Left ventricle myocardium inferior (tissue), 1 donor: Measurements from ENCODE around the gene NSUN3. TPM values are rescaled to one million over a fixed set of nuclear protein-coding genes. Genes with fewer than 3 reads are reported as not detected.

Experiments
- DNase-seq: peaks from one replicate; pipeline ENCODE4 v3.0.0-alpha.2; 2020
- H3K27ac ChIP-seq: fragments of 200-600 bp; replicated peaks from 2 replicates; pipeline ENCODE4 v1.8.0; 2021
- H3K27me3 ChIP-seq: fragments of 200-600 bp; 2 replicates; pipeline ENCODE4 v1.8.0; 2021; ENCODE audit warnings: low read depth
- H3K36me3 ChIP-seq: fragments of 200-600 bp; 2 replicates; pipeline ENCODE4 v1.8.0; 2021
- H3K4me1 ChIP-seq: fragments of 200-600 bp; 2 replicates; pipeline ENCODE4 v1.8.0; 2021
- H3K4me3 ChIP-seq: fragments of 200-600 bp; 2 replicates; pipeline ENCODE4 v1.8.0; 2021; ENCODE audit warnings: mild to moderate bottlenecking, moderate library complexity
- H3K9me3 ChIP-seq: fragments of 200-600 bp; replicated peaks from 2 replicates; pipeline ENCODE4 v1.8.0; 2021
- CTCF ChIP-seq: fragments of 200-600 bp; IDR thresholded peaks from 2 replicates; pipeline ENCODE4 v1.8.0; 2021; ENCODE audit warnings: antibody characterized with exemption, mild to moderate bottlenecking, borderline replicate concordance
- intact Hi-C: fragments of 100-400 bp; cut with micrococcal nuclease; formaldehyde crosslinking; loops from one replicate; pipeline ENCODE4 v1.11.0; 2022
- total RNA-seq: library from RNA; stranded (reverse); fragmentation: NEBNext Ultra II Directional; extraction: Animal tissue kit (Norgen Biotek cat#: 25700); gene quantifications from one replicate; pipeline ENCODE4 v1.2.1, GENCODE V29; 2021
- donor health status: DM: no; HTN: yes; CAD: no; lungs with severe emphysema.

NSUN3 gene
- total RNA-seq, 1 donor from 2014 or later, result 5.9 TPM

GRCh38 chr3:94064243-94064860 is 1.5 kb downstream of the NSUN3 start:
- TF ChIP-seq CTCF, result no peak
- peaks cover 19% of the 10 kb centered on the region for H3K36me3 ChIP-seq
- no peaks in the 10 kb centered on the region for H3K9me3 ChIP-seq
- H3K27ac ChIP-seq, result peak overlapping the region; percentile 94
- no peak for DNase-seq
- no peaks in the 10 kb centered on the region for H3K27me3 ChIP-seq
- peaks cover 44% of the 10 kb centered on the region for H3K4me1 ChIP-seq
- intact Hi-C loops, result loop anchor here (10.0 kb wide), 1 partner anchor 150 kb away; no protein-coding TSS in a partner anchor
- peak overlapping the region; percentile 80 for H3K4me3 ChIP-seq

DNA sequence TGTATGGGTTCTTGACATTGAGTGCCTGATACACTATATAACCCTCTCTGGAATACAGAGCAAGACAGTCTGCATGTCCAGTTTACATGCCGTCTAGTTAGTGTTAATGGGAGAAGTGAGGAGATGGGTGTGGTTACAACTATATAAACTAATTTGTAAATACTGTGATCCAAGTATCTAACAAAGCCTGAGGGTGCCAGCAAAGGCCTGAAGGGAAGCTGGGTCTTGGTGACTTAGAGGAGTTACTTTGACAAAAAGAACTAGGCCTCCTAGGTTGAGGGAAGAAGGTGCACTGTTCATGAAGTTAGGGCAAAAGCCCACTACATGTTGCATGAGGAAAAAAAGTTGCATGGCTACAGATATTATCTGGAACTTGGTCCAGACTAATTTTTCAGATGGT is 2.3 kb downstream of the NSUN3 start:
- Histone ChIP-seq H3K4me3 (no peak overlapping the region), H3K4me1 (peaks cover 44% of the 10 kb centered on the region), H3K9me3 (no peaks in the 10 kb centered on the region), H3K36me3 (peaks cover 12% of the 10 kb centered on the region), H3K27ac (no peak overlapping the region), H3K27me3 (no peaks in the 10 kb centered on the region)
- no peak for TF ChIP-seq CTCF
- DNase-seq, result no peak
- intact Hi-C loops, result loop anchor here (5.0 to 10.0 kb wide), 2 partner anchors 63 to 150 kb away; no protein-coding TSS in a partner anchor

GRCh38 chr3:94065819-94066480 is 3.1 kb downstream of the NSUN3 start:
- TF ChIP-seq CTCF, result no peak
- H3K4me3 ChIP-seq, result no peak overlapping the region
- DNase-seq, result no peak
- H3K36me3 ChIP-seq, result peaks cover 11% of the 10 kb centered on the region
- no peak overlapping the region for H3K27ac ChIP-seq
- intact Hi-C loops, result loop anchor here (5.0 to 10.0 kb wide), 2 partner anchors 64 to 151 kb away; no protein-coding TSS in a partner anchor
- H3K4me1 ChIP-seq, result peaks cover 44% of the 10 kb centered on the region
- no peaks in the 10 kb centered on the region for H3K9me3 ChIP-seq
- H3K27me3 ChIP-seq, result no peaks in the 10 kb centered on the region

GRCh38 chr3:94066506-94067500 is 3.9 kb downstream of the NSUN3 start:
- intact Hi-C loops, result loop anchor here (5.0 to 10.0 kb wide), 2 partner anchors 65 to 152 kb away; no protein-coding TSS in a partner anchor
- no peak for DNase-seq
- Histone ChIP-seq H3K4me3 (no peak overlapping the region), H3K27ac (no peak overlapping the region), H3K36me3 (peaks cover 12% of the 10 kb centered on the region), H3K9me3 (no peaks in the 10 kb centered on the region), H3K27me3 (no peaks in the 10 kb centered on the region), H3K4me1 (peaks cover 43% of the 10 kb centered on the region)
- TF ChIP-seq CTCF, result no peak

GRCh38 chr3:94069194-94069813 is 6.4 kb downstream of the NSUN3 start:
- intact Hi-C loops, result loop anchor here (5.0 to 10.0 kb wide), 2 partner anchors 67 to 155 kb away; no protein-coding TSS in a partner anchor
- peaks cover 20% of the 10 kb centered on the region for H3K4me1 ChIP-seq
- no peak for DNase-seq
- no peak overlapping the region for H3K27ac ChIP-seq
- no peak overlapping the region for H3K4me3 ChIP-seq
- no peaks in the 10 kb centered on the region for H3K9me3 ChIP-seq
- no peaks in the 10 kb centered on the region for H3K27me3 ChIP-seq
- TF ChIP-seq CTCF, result peak; percentile 68
- peaks cover 16% of the 10 kb centered on the region for H3K36me3 ChIP-seq
